HCEC 1CT (cell line): ENCODE measurements around the gene CAMTA1.

ENCODE experiments used
- DNase-seq: peaks from one replicate; pipeline ENCODE4 v3.0.0-alpha.2; 2017

CAMTA1 gene

GRCh38 chr1:7012461-7012924 lies 227.2 kb downstream of the CAMTA1 start:
- no peak for DNase-seq

- no peak for DNase-seq
Measured at GRCh38 chr1:7013833-7014639, 228.8 kb downstream of the CAMTA1 start.

- no peak for DNase-seq
Measured at GRCh38 chr1:7014640-7014930, 229.3 kb downstream of the CAMTA1 start.

GRCh38 chr1:7015022-7015421 lies 229.8 kb downstream of the CAMTA1 start:
- no peak for DNase-seq

GRCh38 chr1:7018351-7018750 lies 233.1 kb downstream of the CAMTA1 start:
- no peak for DNase-seq

- no peak for DNase-seq
Measured at GRCh38 chr1:7018826-7019225, 233.6 kb downstream of the CAMTA1 start.

GRCh38 chr1:7019510-7019909 lies 234.3 kb downstream of the CAMTA1 start:
- no peak for DNase-seq

GRCh38 chr1:7022058-7022457 lies 236.8 kb downstream of the CAMTA1 start:
- no peak for DNase-seq

GRCh38 chr1:7025013-7025412 lies 239.8 kb downstream of the CAMTA1 start:
- no peak for DNase-seq

- DNase-seq, result no peak
Measured at GRCh38 chr1:7026169-7026568, 240.9 kb downstream of the CAMTA1 start.

- no peak for DNase-seq
Measured at GRCh38 chr1:7032992-7033391, 247.7 kb downstream of the CAMTA1 start.

- no peak for DNase-seq
Measured at GRCh38 chr1:7036386-7036785, 251.1 kb downstream of the CAMTA1 start.

GRCh38 chr1:7039590-7040220 lies 254.5 kb downstream of the CAMTA1 start:
- DNase-seq, result no peak

- DNase-seq, result no peak
Measured at GRCh38 chr1:7040969-7041695, 255.9 kb downstream of the CAMTA1 start.

GRCh38 chr1:7042322-7043190 lies 257.3 kb downstream of the CAMTA1 start:
- peak; percentile 27 for DNase-seq

GRCh38 chr1:7043191-7043549 lies 257.9 kb downstream of the CAMTA1 start:
- DNase-seq, result no peak

GRCh38 chr1:7043719-7044535 lies 258.7 kb downstream of the CAMTA1 start:
- DNase-seq, result no peak

- no peak for DNase-seq
Measured at GRCh38 chr1:7045897-7046296, 260.6 kb downstream of the CAMTA1 start.

GRCh38 chr1:7046314-7046713 lies 261.1 kb downstream of the CAMTA1 start:
- peak; percentile 1 for DNase-seq

- DNase-seq, result no peak
Measured at GRCh38 chr1:7046891-7047290, 261.6 kb downstream of the CAMTA1 start.

- no peak for DNase-seq
Measured at GRCh38 chr1:7047866-7048265, 262.6 kb downstream of the CAMTA1 start.

- no peak for DNase-seq
Measured at GRCh38 chr1:7048395-7048794, 263.1 kb downstream of the CAMTA1 start.
